Hematopoietic multipotent progenitor cell treated with erythropoietin and hydrocortisone succinate and interleukin-3 and kit ligand, for 4 days (in vitro differentiated cells): ENCODE results near the gene MOB2.
"Not testable (repeated sequence)": the region's sequence is repeated elsewhere in the genome, so short reads cannot be mapped to it uniquely, and the experiment has no call there.

Source experiments
- DNase-seq: peaks from one replicate; pipeline ENCODE4 v3.0.0-alpha.2; 2015

The MOB2 gene

GRCh38 chr11:1439341-1439740 is 47.2 kb downstream of the MOB2 start:
- no peak for DNase-seq

DNA sequence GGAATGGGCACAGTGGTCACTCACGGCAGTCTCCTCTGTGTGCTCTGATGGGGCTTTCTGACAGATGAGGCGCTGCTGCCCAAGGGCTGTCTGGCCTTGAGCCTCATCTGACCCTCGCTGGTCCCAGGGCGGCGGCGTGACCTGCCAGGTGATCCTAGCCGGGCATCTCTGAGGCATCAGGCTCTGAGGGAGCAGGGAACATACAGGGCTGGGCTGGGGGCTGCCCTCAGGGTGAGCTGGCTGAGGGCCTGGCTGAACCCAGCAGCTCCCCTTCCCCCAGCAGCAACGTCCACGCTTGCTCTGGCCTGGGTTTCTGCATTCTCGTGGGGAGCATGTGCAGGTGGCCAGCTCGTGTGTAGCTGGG is 47.6 kb downstream of the MOB2 start:
- no peak for DNase-seq

DNA sequence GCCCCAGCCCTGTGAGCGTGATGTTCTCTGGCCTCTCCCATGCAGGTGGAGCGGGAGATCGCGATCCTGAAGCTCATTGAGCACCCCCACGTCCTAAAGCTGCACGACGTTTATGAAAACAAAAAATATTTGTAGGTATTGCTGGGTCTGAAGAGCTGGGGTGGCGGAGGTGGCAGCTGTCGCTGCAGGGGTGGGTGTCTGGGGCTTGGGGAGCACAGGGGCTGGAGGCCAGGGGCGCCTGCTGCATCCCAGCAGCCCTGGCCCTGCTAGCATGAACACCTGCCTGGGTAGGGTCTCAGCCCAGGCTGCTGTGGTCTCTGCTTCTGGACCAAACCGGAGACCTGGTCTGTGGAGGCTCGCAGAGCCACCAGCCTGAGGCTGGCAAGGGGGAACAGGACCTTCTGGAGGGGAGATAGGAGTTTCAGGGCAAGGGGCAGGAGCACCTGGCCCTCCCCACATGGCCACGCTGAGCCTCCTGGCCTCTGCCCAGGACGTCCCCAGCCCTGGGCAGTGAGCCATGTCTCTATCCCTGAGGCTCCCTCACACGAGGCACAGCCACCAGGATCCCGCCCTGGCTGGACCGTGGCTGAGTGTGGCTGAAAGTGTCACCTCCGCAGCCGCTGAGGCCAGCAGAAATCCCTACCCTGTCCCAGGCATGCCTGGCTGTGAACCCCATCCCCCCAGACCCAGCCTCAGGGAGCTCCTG is 48.2 kb downstream of the MOB2 start:
- DNase-seq, result no peak

DNA sequence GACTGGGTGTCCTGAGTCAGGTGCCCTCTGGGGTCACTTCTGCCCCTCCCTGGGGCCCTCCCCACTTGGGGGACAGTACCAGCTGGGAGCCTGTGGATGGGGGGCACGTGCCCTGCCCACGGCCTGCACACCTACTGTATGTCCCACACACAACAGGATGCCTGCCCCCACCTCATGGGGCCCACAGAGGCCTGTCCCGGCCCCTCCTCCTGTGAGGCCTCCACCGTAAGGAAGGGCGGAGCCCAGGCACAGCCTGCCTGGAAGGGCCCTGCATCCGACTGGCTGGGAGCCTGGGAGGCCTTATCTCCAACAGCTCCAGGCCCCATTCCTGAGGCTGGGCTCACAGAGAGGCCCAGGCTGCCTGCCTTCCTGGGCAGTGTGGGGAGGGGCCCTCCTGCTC is 49.1 kb downstream of the MOB2 start:
- peak; percentile 24 for DNase-seq

DNA sequence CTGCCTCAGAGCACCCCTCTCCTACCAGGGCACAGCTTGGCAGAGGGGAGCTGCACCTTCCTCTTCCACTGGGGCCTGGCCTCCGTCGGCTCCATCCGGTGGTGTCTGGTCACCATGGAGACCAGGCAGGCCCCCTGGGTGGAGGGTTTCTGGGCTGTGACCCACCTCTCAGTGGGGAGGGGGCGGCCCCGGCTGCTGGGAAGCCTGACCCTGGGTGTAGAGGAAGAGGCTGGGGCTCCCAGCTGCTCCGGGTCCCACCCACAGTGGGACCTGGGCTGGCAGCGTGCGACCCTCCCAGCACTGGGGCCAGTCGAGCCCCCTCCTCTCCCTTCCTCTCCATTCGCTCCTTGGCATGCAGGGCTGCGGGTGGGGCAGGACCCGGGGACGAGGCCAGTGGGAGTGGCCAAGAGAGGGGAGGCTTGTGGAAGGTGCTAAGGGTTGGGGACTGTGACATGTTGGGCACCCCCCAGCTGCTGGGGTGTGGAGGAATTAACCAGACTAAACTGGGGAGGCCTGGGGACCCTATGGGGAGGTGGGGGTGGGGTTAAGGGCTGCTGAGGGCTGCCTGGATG is 50.0 kb downstream of the MOB2 start:
- DNase-seq, result no peak

DNA sequence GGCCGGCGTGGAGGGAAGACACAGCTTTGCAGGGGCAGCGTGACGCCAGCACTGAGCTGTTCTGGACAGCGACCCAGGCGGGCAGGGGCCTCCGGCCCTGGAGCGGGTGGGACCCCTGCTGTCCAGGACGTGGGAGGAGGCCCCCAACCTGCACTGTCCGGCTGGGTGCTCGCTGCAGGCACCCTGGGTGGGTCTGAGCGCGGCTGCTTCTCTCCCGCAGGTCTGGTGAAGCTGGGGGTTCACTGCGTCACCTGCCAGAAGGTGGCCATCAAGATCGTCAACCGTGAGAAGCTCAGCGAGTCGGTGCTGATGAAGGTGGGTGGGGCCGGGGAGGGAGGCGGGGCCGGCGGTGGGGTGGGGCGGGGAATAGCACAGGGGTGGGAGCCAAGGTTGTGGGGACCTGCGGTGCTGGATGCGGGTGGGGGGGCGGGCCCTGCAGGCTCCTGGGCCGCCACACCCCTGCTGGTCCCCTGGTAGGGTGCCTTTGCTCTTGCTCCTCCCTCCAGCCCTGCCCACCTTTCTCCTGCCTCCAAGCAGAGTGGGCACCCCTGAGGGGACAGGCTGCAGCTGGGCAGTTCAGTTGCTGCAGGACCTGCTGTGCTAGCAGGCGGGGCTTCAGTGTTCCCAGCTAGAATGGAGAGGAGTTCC is 50.6 kb downstream of the MOB2 start:
- DNase-seq, result peak; percentile 46

DNA sequence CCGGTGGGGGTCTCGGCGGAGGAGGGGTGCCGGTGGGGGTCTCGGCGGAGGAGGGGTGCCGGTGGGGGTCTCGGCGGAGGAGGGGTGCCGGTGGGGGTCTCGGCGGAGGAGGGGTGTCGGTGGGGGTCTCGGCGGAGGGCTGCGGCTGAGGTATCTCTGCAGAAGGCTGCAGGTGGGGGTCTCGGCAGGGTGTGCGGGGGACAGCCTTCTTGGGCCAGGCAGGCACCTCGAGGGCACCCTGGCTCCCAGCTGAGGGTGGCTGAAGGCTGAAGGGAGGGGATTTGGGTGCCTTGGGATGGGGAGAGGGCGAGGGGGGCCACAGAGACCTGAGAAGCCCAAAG is 51.1 kb downstream of the MOB2 start:
- DNase-seq, result not testable (repeated sequence)

DNA sequence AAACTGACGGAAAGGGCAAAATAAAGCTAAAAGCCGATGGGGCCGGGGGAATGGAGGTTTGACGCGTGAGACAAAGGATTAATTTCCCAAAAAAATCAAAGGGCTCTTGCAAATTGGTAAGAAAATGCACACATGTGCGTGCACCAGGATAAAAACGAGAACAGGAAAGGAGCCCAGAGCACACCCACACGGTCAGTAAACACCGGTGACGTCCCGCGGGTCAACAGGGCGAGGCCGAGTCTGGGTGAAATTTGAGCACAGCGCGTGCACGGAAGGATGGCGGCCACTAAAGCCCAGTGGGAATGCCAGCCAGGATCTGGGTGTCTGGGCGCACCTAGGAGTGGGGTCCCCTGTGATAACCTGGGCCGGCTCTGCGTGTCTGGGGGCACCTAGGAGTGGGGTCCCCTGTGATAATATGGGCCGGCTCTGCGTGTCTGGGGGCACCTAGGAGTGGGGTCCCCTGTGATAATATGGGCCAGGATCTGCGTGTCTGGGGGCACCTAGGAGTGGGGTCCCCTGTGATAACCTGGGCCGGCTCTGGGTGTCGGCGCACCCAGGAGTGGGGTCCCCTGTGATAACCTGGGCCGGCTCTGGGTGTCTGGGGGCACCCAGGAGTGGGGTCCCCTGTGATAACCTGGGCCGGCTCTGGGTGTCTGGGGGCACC is 52.5 kb downstream of the MOB2 start:
- no peak for DNase-seq

DNA sequence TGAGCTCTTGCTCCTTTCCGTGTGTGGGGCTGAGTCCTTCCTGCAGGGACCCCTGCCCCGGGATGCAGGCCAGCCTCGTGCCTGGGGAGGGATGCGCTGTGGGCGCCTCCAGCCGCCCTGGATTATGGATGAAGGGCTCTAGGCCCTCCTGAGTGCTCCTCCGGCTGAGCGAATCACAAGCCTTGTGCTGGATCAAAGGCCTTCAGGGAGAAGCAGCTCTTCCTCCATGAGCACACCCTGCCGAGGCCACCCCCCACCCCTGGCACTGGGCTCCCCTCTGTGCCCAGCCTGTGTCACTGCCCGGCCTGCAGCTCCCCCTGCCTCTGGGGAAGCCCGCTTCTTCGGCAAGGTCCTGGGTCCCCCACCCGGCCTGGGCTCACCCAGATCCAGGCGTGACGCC is 53.0 kb downstream of the MOB2 start:
- no peak for DNase-seq

DNA sequence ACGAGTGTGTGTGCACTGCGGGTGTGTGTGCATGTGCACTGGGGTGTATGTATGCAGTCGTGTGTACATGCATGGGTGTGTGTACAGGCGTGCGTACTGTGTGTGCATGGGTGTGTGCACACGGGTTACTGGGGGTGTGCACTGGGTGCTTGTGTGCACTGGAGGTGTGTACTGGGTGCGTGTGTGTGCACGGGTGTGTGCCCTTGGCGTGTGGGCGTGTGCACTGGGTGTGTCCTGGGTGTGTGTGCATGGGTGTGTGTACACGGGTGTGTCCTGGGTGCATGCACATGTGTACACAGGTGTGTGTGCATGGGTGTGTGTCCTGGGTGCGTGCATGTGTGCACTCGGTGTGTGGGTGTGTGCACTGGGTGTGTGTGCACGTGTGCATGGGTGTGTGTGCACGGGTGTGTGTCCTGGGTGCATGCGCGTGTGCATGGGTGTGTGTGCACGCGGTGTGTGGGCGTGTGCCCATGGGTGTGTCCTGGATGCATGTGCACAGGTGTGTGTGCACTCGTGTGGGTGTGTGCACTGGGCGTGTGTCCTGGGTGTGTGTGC is 57.7 kb downstream of the MOB2 start:
- no peak for DNase-seq

- DNase-seq, result no peak
These were observed 61.1 kb downstream of the MOB2 start for GRCh38 chr11:1425439-1425838.

DNA sequence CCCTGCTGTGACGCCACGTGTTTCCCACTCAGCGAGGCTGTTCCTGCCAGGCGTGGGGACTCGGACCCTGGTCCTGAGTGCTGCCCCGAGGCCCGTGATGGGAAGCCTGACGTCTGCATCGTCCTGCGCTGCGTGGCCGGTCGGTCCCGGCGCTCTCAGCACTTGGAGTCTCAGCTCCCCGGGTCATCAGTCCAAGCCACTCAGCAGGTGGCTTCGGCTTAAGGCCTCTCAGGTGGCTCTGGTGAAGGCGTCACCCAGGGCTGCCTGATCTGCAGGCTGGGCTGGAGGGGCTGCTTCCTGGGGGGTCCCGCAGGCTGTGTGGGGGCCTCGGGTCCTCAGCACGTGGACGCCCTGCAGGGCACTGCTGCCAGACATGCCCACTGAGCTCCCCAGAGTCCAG is 61.6 kb downstream of the MOB2 start:
- DNase-seq, result no peak

DNA sequence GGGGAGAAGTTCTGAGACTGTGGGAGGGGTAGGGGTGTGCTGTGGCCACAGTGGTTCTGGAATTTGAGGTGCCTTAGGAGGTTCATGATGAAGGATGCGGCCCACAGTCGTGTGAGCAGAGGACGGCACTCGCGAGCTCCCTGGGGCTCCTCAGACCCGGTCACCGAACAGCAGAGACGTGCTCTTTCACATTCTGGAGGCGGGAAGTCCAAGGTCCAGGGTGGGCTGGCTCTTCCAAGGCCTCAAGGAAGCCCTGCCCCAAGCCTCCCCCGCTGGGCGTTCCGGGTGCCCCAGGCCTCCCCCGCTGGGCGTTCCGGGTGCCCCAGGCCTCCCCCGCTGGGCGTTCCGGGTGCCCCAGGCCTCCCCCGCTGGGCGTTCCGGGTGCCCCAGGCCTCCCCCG is 63.2 kb downstream of the MOB2 start:
- not testable (repeated sequence) for DNase-seq

DNA sequence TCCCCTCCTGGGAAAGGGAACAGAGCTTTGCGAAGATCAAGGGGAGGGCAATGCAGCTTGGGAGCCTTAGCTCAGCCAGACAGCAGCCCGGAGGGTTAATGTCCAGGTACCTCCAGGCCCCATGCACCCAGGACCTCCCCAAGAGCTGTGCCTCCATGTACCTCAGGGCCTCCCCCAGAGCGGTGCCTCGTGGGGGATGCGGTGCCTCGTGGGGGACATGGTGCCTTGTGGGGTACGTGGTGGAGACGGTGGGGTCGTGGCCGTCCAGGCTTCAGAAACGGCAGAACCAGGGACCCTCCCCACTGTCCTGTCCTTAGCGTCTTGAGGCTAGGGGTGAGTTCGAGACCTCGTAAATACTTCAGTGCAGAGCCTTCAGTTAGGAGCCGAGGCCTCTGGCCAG is 63.6 kb downstream of the MOB2 start:
- DNase-seq, result no peak

DNA sequence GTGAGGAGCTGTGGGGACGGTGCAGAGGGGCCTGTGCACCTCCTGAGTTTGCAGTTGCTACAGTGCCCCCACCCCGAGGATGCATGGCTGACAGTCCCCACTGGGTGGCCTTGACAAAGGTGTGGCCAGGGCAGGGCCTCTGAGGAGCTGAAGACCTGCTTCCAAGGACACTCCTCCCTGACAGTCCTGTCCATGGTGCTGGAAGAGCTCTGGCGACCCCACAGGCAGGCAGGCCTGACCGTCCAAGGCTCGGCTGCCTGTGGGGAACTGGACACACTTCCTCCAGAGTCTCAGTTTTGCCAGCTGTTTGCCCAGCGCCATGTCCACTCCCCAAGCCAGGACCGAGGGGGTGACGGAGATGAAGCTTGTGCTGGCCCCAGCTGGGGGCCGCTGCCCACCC is 64.1 kb downstream of the MOB2 start:
- peak; percentile 21 for DNase-seq

- no peak for DNase-seq
These were observed 65.3 kb downstream of the MOB2 start for GRCh38 chr11:1421291-1421690.

DNA sequence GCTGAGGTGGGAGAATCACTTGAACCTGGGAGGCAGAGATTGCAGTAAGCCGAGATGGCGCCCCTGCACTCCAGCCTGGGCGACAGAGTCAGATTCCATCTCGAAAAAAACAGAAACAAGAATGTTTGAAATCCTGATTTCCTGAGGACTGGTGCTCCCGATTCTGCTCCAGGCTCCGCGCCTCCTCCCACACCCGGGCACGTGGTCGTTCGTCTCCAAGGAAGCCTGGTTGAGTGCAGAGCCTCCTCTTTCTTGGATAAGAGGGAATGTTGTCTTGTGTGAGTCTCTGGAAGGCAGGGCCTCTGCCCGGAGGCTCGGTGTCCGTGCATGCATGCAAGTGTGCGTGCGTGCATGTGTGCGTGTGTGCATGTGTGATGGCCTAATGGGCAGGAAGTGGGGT is 66.8 kb downstream of the MOB2 start:
- no peak for DNase-seq
